SK-N-SH (cell line): ENCODE data around the gene NEU4. TPM values are rescaled to one million over a fixed set of nuclear protein-coding genes. Genes with fewer than 3 reads are reported as not detected.

Source experiments
- CTCF ChIA-PET: fragments of 300-600, 350-600 bp; formaldehyde crosslinking; extraction: SDS; loops from one replicate; lab custom pipeline; 2021; lab: Yijun Ruan, JAX
- POLR2A ChIA-PET: fragments of 350-600 bp; sonication (Branson Sonifier 250); formaldehyde crosslinking; extraction: SDS; loops from one replicate; lab custom pipeline; 2020; ENCODE audit warnings: antibody characterized with exemption, inconsistent platforms; lab: Yijun Ruan, JAX
- DNase-seq: peaks from one replicate; pipeline ENCODE4 v3.0.0; 2012
- H2AFZ ChIP-seq: fragments of 200-600 bp; sonication (generic); 2 replicates; pipeline ENCODE4 v1.8.1; 2016; ENCODE audit warnings: antibody characterized with exemption, mild to moderate bottlenecking, low read depth
- H3F3A ChIP-seq: fragments of 200-600 bp; sonication (generic); replicated peaks from 2 replicates; pipeline ENCODE3; 2016; ENCODE audit warnings: antibody characterized with exemption, mild to moderate bottlenecking; ENCODE audit not compliant: insufficient read depth
- H3K27ac ChIP-seq, 2 experiments: fragments of 200-500 bp in 1 of 2; fragments of 200-600 bp in 1 of 2; sonication (Bioruptor generic) in 1 of 2; sonication (generic), shearing (Covaris generic) in 1 of 2; 2 replicates each; pipeline versions ENCODE4 v1.5.1 to v1.6.1; 2014 to 2016; ENCODE audit warnings: low read depth in 2 of 2, inconsistent platforms in 1 of 2, low read length in 1 of 2, mild to moderate bottlenecking in 1 of 2, mixed read lengths in 1 of 2
- H3K27me3 ChIP-seq: fragments of 200-600 bp; sonication (generic), shearing (Covaris generic); 2 replicates; pipeline ENCODE4 v1.6.1; 2016; ENCODE audit warnings: mixed run types; ENCODE audit not compliant: insufficient read depth
- H3K36me3 ChIP-seq, 2 experiments: fragments of 200-500 bp in 1 of 2; fragments of 200-600 bp in 1 of 2; sonication (Bioruptor generic) in 1 of 2; sonication (generic) in 1 of 2; replicated peaks in 1 of 2; 2 replicates each; pipeline versions ENCODE3 to v1.5.1; 2014 to 2016; ENCODE audit warnings: low read length in 1 of 2, mild to moderate bottlenecking in 1 of 2; ENCODE audit not compliant: insufficient read depth in 2 of 2, control insufficient read depth in 1 of 2
- H3K4me1 ChIP-seq, 2 experiments: fragments of 200-500 bp in 1 of 2; fragments of 200-600 bp in 1 of 2; sonication (Bioruptor generic) in 1 of 2; sonication (generic), shearing (Covaris generic) in 1 of 2; 2 replicates each; pipeline versions ENCODE4 v1.5.1 to v1.6.1; 2014 to 2016; ENCODE audit warnings: low read depth in 1 of 2, low read length in 1 of 2, mixed run types in 1 of 2; ENCODE audit not compliant: insufficient read depth in 2 of 2, control insufficient read depth in 1 of 2
- H3K4me2 ChIP-seq: fragments of 200-600 bp; sonication (generic), shearing (Covaris generic); 2 replicates; pipeline ENCODE4 v1.6.1; 2017; ENCODE audit warnings: mixed run types
- H3K4me3 ChIP-seq, 2 experiments: fragments of 200-500 bp in 1 of 2; fragments of 200-600 bp in 1 of 2; sonication (Bioruptor generic) in 1 of 2; sonication (generic), shearing (Covaris generic) in 1 of 2; 2 replicates each; pipeline versions ENCODE4 v1.5.1 to v1.8.1; 2014 to 2016; ENCODE audit warnings: low read depth in 2 of 2, inconsistent platforms in 1 of 2, low read length in 1 of 2, mild to moderate bottlenecking in 1 of 2, mixed read lengths in 1 of 2, moderate library complexity in 1 of 2
- H3K79me2 ChIP-seq: fragments of 200-600 bp; sonication (generic); 2 replicates; pipeline ENCODE4 v1.8.1; 2017; ENCODE audit warnings: mild to moderate bottlenecking; ENCODE audit not compliant: insufficient read depth
- H3K9ac ChIP-seq: fragments of 200-600 bp; sonication (generic); 2 replicates; pipeline ENCODE4 v1.6.1; 2017; ENCODE audit warnings: mixed run types
- H3K9me2 ChIP-seq: fragments of 200-600 bp; sonication (generic); 2 replicates; pipeline ENCODE4 v1.6.1; 2017; ENCODE audit warnings: mixed run types
- H3K9me3 ChIP-seq: fragments of 200-600 bp; sonication (generic); 2 replicates; pipeline ENCODE4 v1.6.1; 2017; ENCODE audit warnings: mixed run types, mild to moderate bottlenecking, moderate library complexity
- H4K20me1 ChIP-seq: fragments of 200-600 bp; sonication (generic); 2 replicates; pipeline ENCODE4 v1.6.1; 2017; ENCODE audit warnings: mild to moderate bottlenecking, mixed run types; ENCODE audit not compliant: insufficient read depth
- CHD2 ChIP-seq: fragments of 150-350 bp; IDR thresholded peaks from 2 replicates; pipeline ENCODE4 v1.6.1; 2018; ENCODE audit warnings: low read length; ENCODE audit not compliant: partially characterized antibody
- CTCF ChIP-seq: fragments of 200-600 bp; sonication (generic); IDR thresholded peaks from 2 replicates; pipeline ENCODE4 v1.6.1; 2017; ENCODE audit warnings: antibody characterized with exemption, mild to moderate bottlenecking, moderate library complexity
- ELF1 ChIP-seq: IDR thresholded peaks from 2 replicates; pipeline ENCODE4 v1.4.0; 2012
- EZH2phosphoT487 ChIP-seq: fragments of 200-600 bp; sonication (generic); IDR thresholded peaks from 2 replicates; pipeline ENCODE4 v1.6.1; 2017; ENCODE audit warnings: low read depth, mixed run types, mild to moderate bottlenecking, antibody characterized with exemption, moderate library complexity, borderline replicate concordance
- GATA2 ChIP-seq: sonication (generic); formaldehyde crosslinking; IDR thresholded peaks from 2 replicates; pipeline ENCODE4 v1.5.0; 2020; ENCODE audit warnings: mild to moderate bottlenecking, missing genetic modification reagents
- JUND ChIP-seq: IDR thresholded peaks from 2 replicates; pipeline ENCODE4 v1.4.0; 2012
- MAX ChIP-seq: IDR thresholded peaks from 2 replicates; pipeline ENCODE4 v1.4.0; 2012; ENCODE audit warnings: low read depth
- MEF2A ChIP-seq: IDR thresholded peaks from 2 replicates; pipeline ENCODE4 v1.4.0; 2012; ENCODE audit warnings: low read depth, borderline replicate concordance
- NFIC ChIP-seq: IDR thresholded peaks from 2 replicates; pipeline ENCODE4 v1.4.0; 2012; ENCODE audit warnings: borderline replicate concordance
- NRF1 ChIP-seq: IDR thresholded peaks from 2 replicates; pipeline ENCODE4 v1.6.1; 2012; ENCODE audit warnings: low read depth, mild to moderate bottlenecking, low read length
- PBX3 ChIP-seq: IDR thresholded peaks from 2 replicates; pipeline ENCODE4; 2012
- POLR2AphosphoS5 ChIP-seq: IDR thresholded peaks from 2 replicates; pipeline ENCODE4 v1.6.1; 2012; ENCODE audit warnings: low read depth, low read length
- RAD21 ChIP-seq: IDR thresholded peaks from 2 replicates; pipeline ENCODE4 v1.6.1; 2012; ENCODE audit warnings: mild to moderate bottlenecking, low read length
- RXRA ChIP-seq: IDR thresholded peaks from 2 replicates; pipeline ENCODE4 v1.4.0; 2012; ENCODE audit warnings: low read depth, mild to moderate bottlenecking, borderline replicate concordance
- ZBTB33 ChIP-seq: IDR thresholded peaks from 2 replicates; pipeline ENCODE4 v1.4.0; 2012; ENCODE audit warnings: low read depth, borderline replicate concordance
- WGBS: methylation state at CpG from one replicate; pipeline ENCODE4 v1.1.6; 2017; ENCODE audit warnings: low lambda C conversion rate; 5-methylcytosine and 5-hydroxymethylcytosine counted together
- polyA plus RNA-seq, 3 experiments: library from polyadenylated mRNA; depleted of rRNA; stranded (reverse); fragments of >200 nt; gene quantifications; 2 replicates each; pipeline ENCODE4 v1.2.3, GENCODE V29; 2012

The NEU4 gene
- polyA plus RNA-seq, 1 of the 3 experiments (the other 2 are of a cell fraction): 0.05 TPM

GRCh38 chr2:241852116-241852980 is 43.4 kb downstream of the NEU4 start:
- Histone ChIP-seq H3K27me3 (no peaks in the 10 kb centered on the region), H3F3A (no peaks in the 10 kb centered on the region), H3K27ac (no peak overlapping the region), H3K4me1 (peaks cover 12 to 32% of the 10 kb centered on the region in 2 experiments; a peak in 3 of 4 replicates), H3K4me3 (no peak overlapping the region)
- peak; percentile 33 for DNase-seq
- TF ChIP-seq CHD2 (no peak), PBX3 (no peak), NRF1 (no peak), ELF1 (no peak), GATA2 (CRISPR knock-in tag) (no peak), EZH2phosphoT487 (no peak), MAX (no peak), RAD21 (no peak), NFIC (no peak), ZBTB33 (no peak), POLR2AphosphoS5 (no peak), MEF2A (no peak)
- TF ChIP-seq, all 33 proteins: peak for 0
- no peak overlapping the region for H2AFZ ChIP-seq
- ChIA-PET CTCF (interaction anchor here (0.6 kb wide), 1 partner anchor 25 kb away, joined by 3 read pairs; no protein-coding TSS in a partner anchor), POLR2A (interaction anchor here (0.9 kb wide), 1 partner anchor 16 kb away, joined by 3 read pairs; no protein-coding TSS in a partner anchor)
- no peaks in the 10 kb centered on the region for H3K9me3 ChIP-seq
- H4K20me1 ChIP-seq: no peaks in the 10 kb centered on the region
- WGBS: 91% methylated on average over 24 of the region's 39 CpGs
- H3K9me2 ChIP-seq: no peaks in the 10 kb centered on the region
- H3K4me2 ChIP-seq: no peak overlapping the region
- no peak overlapping the region for H3K9ac ChIP-seq
- no peaks in the 10 kb centered on the region for H3K79me2 ChIP-seq
- no peaks in the 10 kb centered on the region for H3K36me3 ChIP-seq

GRCh38 chr2:241852981-241853631 is 44.1 kb downstream of the NEU4 start:
- Histone ChIP-seq H3K9me3 (no peaks in the 10 kb centered on the region), H3K36me3 (no peaks in the 10 kb centered on the region), H3K4me1 (peaks cover 12 to 32% of the 10 kb centered on the region in 2 experiments; a peak in 3 of 4 replicates), H3K9me2 (no peaks in the 10 kb centered on the region), H3F3A (no peaks in the 10 kb centered on the region), H3K4me3 (no peak overlapping the region), H3K27me3 (no peaks in the 10 kb centered on the region), H3K4me2 (no peak overlapping the region), H3K27ac (no peak overlapping the region), H2AFZ (no peak overlapping the region), H4K20me1 (no peaks in the 10 kb centered on the region), H3K9ac (no peak overlapping the region), H3K79me2 (no peaks in the 10 kb centered on the region)
- CTCF ChIA-PET: no interaction called here
- DNase-seq: peak; percentile 31
- 60% methylated on average over 7 of the region's 10 CpGs for WGBS
- POLR2A ChIA-PET: interaction anchor here (0.6 to 0.9 kb wide), 3 partner anchors 12 to 174 kb away, joined by 3 to 4 read pairs (median 3); no protein-coding TSS in a partner anchor
- no peak for TF ChIP-seq EZH2phosphoT487
- no peak for TF ChIP-seq CTCF
- TF ChIP-seq JUND: no peak
- no peak for TF ChIP-seq RXRA
